Measurements from ENCODE around the gene JMJD6.

The JMJD6 gene

GRCh38 chr17:76678330-76678729 lies 48.1 kb downstream of the JMJD6 start:
- DNase-seq: no peak

GRCh38 chr17:76677406-76677805 lies 49.0 kb downstream of the JMJD6 start:
- no peak for DNase-seq

GRCh38 chr17:76676629-76677028 lies 49.8 kb downstream of the JMJD6 start:
- no peak for DNase-seq

- DNase-seq: no peak
Observed at GRCh38 chr17:76675648-76676047, 50.8 kb downstream of the JMJD6 start.

GRCh38 chr17:76674600-76674999 lies 51.8 kb downstream of the JMJD6 start:
- no peak for DNase-seq

- DNase-seq: no peak
Observed at GRCh38 chr17:76673729-76674128, 52.7 kb downstream of the JMJD6 start.

GRCh38 chr17:76672892-76673291 lies 53.5 kb downstream of the JMJD6 start:
- DNase-seq: no peak

GRCh38 chr17:76672270-76672851 lies 54.0 kb downstream of the JMJD6 start:
- no peak for DNase-seq

- no peak for DNase-seq
Observed at GRCh38 chr17:76671912-76672262, 54.5 kb downstream of the JMJD6 start.

- DNase-seq: peak; percentile 100
Observed at GRCh38 chr17:76671123-76671911, 55.1 kb downstream of the JMJD6 start.

- DNase-seq: no peak
Observed at GRCh38 chr17:76670718-76671122, 55.7 kb downstream of the JMJD6 start.

- no peak for DNase-seq
Observed at GRCh38 chr17:76670020-76670717, 56.2 kb downstream of the JMJD6 start.

All from suppressor macrophage (primary cell).